ENCODE results near the gene ELP2.

DNA sequence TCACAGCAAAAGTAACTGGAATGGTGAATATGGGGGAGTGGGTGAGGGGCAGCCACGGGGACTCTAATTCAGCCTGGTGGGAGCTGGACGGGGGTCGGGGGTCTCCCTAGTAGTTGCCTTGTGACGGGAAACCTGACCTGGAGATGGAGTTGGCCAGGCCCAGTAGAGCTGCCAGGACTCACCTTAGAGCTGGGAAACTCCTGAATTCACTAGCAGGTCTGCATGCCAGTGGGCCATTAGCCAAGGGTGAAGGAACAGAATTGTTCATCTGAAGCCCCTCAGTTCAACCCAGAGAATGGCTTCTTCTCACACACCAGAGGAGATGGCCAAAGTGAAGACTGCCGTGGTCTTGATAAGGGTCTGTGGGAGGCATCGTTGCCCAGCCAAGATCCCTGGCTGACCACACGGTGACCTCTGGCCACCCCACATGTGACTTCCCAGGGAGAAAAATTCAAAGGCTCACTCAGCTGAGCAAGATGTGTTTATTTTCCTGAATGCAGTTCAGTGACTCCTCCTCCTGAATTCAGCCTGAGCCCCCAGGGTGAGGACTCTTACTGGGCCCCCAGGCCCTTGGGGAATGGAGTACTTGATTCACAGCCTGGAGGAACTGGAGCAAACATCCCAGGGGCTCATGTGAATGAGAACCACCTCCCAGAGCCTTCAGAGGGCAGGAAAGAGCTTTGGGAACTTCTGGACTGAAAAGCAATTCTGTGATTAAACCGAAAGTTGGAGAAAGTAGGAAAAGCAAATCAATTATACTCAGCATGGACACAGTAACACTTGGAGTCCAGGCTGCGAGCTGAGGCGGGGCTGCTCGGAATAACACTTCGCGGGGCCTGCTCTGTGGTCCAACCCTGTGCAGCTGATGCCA lies 82.8 kb downstream of the ELP2 start:
- TF ChIP-seq, protein P1, sequence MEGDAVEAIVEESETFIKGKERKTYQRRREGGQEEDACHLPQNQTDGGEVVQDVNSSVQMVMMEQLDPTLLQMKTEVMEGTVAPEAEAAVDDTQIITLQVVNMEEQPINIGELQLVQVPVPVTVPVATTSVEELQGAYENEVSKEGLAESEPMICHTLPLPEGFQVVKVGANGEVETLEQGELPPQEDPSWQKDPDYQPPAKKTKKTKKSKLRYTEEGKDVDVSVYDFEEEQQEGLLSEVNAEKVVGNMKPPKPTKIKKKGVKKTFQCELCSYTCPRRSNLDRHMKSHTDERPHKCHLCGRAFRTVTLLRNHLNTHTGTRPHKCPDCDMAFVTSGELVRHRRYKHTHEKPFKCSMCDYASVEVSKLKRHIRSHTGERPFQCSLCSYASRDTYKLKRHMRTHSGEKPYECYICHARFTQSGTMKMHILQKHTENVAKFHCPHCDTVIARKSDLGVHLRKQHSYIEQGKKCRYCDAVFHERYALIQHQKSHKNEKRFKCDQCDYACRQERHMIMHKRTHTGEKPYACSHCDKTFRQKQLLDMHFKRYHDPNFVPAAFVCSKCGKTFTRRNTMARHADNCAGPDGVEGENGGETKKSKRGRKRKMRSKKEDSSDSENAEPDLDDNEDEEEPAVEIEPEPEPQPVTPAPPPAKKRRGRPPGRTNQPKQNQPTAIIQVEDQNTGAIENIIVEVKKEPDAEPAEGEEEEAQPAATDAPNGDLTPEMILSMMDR (IDR thresholded peaks at IDR 0.05; ENCODE audit: poor library complexity, severe bottlenecking) = no peak
- TF ChIP-seq TAF1 (IDR thresholded peaks at IDR 0.05; ENCODE audit: low read depth) (no peak), EZH2 (IDR thresholded peaks at IDR 0.05; ENCODE audit: borderline replicate concordance, insufficient read depth, low read length, poor library complexity, severe bottlenecking) (no peak), SMC3 (conservative IDR thresholded peaks at IDR 0.05; ENCODE audit: poor library complexity) (no peak), EP300 (conservative IDR thresholded peaks at IDR 0.05; ENCODE audit: poor library complexity, severe bottlenecking) (no peak), POLR2AphosphoS5 (IDR thresholded peaks at IDR 0.05) (no peak)

All from neural cell (in vitro differentiated cells).